ENCODE results near the gene ANAPC4.
A peak's percentile ranks its signal among the peaks of the same experiment; 100 is the strongest.

The ANAPC4 gene

GRCh38 chr4:25377572-25378436 is 741 bp downstream of the ANAPC4 start:
- no peak for DNase-seq (ENCODE audit: low read depth)

DNA sequence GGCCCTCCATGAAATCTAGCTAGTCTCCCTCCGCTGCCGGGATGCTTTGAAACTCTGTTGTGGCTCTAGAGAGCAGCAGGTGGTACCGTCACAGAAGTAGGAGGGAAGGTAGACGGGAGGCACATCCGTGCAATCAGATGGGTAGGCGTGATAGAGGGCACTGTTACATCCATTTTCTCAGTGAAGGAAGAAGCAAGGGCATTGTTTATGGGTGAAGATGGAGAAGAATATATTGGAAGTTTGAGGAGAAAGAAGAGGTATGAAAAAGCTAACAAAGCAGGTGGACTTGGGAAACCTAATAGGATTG is 1.3 kb downstream of the ANAPC4 start:
- no peak for DNase-seq (ENCODE audit: low read depth)

GRCh38 chr4:25379591-25379990 is 2.5 kb downstream of the ANAPC4 start:
- DNase-seq (ENCODE audit: low read depth), result no peak

DNA sequence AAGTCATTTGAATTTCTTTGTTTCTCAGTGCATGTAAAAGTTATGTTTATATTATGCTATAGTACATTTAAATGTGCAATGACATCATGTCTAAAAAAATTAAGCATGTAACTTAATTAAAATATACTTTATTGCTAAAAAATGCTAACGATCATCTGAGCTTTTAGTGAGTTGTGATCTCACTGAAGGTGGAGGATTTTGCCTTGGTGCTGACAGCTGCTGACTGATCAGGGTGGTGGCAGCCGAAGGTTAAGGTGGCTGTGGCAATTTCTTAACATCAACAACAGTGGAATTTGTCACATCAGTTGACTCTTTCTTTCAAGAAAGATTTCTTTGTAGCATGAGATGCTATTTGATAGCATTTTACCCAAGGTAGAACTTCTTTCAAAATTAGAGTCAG is 6.6 kb downstream of the ANAPC4 start:
- DNase-seq (ENCODE audit: low read depth), result no peak

DNA sequence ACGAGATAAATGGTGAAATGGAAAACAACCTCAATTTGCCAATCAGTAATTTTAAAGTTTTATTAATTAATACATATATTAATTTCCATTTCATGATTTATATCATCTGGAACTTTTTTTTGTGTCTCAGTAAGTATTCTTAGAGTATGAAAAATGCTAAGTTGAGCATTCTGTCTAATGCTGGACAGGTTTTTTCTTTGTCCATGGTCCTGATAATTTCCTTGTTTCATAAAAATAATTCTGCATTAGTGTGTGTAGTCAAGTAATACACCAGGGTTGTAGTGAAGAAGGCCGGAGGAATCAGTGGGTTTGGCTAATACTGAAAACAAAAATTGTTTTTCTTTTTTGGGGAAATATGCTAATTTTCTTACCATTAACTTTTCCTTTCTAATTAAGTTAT is 9.9 kb downstream of the ANAPC4 start:
- DNase-seq (ENCODE audit: low read depth), result no peak

DNA sequence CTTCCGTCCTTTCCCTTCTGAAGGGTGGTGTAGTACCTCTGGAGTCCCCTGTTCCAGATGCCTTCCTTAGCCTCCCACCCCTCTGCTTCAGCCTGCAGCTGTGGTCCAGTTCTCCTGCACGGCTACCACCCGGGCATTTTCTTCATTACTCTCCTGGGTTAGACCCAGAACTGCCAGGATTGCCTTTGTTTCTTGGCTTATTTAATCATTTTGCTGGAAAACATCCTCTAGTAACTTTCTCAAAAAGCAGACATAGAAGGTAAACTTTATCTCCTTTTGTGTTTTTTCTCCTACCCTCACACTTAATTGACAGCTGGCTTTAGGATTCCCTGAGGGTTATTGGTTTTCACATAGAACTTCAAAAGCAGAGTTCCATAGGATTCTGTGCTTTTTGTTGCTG is 20.2 kb downstream of the ANAPC4 start:
- DNase-seq (ENCODE audit: low read depth), result no peak

DNA sequence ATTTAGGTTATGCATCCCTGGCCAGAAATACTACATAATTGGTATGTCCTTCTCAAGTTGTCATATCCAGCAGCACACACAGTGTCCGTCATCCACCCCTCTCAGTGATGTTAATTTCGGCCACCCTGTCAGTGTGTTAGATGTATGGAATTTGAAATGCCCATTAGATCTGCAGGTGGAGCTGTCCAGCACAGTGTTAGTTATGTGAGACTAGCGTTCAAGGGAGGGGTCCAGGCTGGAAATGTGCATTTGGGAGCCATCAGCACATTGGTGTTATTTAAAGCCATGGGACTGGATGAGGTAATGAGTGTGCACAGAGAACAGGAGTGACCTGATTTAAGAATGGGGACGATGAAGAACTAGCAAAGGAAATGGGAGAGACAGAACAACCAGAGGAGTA is 22.4 kb downstream of the ANAPC4 start:
- DNase-seq (ENCODE audit: low read depth), result no peak

- DNase-seq (ENCODE audit: low read depth), result no peak
Observed at GRCh38 chr4:25401066-25401465, 24.0 kb downstream of the ANAPC4 start.

DNA sequence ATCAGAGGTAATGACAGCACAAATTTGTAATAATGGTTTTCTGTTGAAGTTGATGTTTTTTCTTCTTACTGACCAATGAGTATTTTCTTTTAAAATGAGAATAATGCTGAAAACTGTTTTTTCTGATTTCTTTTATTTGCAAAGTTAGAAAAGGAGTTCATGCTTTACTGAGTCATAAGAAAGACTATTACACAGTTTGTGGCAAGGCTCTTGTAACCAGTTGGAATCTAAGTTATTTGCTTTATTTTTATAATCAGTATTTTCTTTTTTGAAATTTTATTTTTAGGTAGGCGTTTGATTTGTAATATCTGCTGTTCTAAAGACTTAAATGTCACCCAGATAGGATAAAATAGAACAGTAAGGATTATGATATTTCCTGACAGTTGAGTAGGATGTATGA is 25.5 kb downstream of the ANAPC4 start:
- no peak for DNase-seq (ENCODE audit: low read depth)

- no peak for DNase-seq (ENCODE audit: low read depth)
Observed at GRCh38 chr4:25403699-25404098, 26.6 kb downstream of the ANAPC4 start.

GRCh38 chr4:25405453-25405852 is 28.4 kb downstream of the ANAPC4 start:
- DNase-seq (ENCODE audit: low read depth), result no peak

DNA sequence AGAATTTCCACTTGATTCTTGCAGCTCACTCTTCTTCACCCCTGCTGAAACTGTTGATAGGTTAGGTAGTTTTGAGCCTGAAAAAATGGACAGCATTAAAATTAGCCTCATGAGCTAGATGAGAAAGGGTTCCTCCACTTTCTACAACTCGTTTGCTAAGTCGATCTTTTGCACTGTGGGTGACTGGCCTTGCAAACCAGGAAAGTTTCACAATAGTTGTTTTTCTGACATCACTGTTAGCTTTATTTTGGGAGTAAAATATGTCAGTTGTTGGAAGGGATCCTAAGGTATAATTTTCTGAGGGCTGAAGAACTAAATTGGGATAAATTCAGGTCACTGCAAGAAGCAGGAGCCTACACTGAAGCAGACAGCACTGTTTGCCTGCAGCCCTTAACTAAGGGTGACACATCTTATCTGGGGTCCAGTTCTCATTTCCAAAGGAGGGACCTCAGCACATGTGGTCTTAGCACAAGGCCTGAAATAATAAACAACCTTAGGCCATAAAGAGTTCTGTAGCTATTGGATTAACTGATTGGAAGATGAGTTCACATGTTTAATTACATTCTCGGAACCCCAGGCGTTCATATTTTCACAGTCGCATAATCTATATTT is 29.1 kb downstream of the ANAPC4 start:
- peak; percentile 38 for DNase-seq (ENCODE audit: low read depth)

DNA sequence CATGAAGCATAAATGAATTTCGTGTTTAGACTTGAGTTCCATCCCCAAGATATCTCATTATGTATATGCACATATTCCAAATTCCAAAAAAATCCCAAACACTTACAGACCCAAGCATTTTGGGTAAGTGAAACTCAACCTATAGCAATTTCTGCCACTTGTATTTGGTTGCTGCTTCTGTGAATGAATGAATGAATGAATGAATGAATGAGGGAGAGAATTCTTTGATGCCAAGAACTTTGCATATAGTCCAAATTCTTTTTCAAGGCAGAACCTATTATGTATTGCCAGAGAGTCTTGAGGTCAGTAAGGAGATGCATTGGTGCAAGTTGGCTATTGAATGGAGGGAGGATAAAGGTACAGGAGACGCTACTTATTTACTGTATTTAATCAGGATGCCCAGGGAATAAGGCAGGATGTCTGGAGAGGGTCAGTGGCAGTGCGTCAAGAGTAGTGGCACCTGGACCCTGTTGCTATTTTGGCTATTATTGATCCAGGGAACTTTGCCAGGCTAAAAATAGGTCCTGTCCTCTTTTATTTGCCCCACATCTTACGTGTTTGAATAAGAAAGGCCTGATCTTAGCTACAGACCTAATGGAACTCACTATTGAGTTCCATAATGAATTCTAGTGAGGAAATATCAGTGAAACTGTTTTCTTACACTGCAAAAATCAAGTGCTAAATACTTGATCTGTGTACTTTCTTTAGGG is 33.9 kb downstream of the ANAPC4 start:
- no peak for DNase-seq (ENCODE audit: low read depth)

DNA sequence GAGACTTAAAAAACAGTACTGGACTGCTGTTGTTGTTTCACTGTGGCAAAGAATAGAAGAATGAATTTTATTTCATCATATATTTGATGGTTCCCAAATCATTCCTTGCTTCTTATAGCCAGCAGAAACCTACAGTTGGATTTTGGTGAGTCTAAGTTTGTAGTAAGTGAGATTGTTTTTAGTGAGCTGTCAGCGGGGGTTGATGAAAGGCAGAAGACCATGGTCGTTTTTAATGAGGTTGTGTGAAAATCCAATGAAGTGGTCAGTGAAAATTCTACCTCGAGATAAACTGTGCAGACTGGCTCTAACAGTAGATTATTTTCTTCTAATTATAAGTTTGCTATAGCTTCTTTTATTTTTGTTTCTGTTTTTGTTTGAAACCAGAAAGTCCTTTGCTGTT is 36.2 kb downstream of the ANAPC4 start:
- DNase-seq (ENCODE audit: low read depth), result no peak

DNA sequence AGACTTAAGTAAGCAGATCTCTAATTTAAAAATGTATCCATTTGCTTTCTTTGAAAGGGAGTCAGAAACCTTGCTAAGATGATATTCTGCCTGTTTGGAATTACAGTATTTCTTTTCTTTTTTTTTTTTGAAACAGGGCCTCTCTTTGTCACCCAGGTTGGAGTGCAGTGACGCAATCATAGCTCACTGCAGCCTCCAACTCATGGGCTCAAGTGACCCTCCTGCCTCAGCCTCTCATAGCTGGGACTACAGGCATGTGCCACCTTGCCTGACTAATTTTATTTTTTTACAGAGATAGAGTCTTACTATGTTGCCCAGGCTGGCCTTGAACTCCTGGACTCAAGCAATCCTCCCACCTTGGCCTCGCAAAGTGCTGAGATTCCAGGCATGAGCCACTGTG is 40.0 kb downstream of the ANAPC4 start:
- DNase-seq (ENCODE audit: low read depth), result no peak

GRCh38 chr4:25420931-25421330 is 43.9 kb downstream of the ANAPC4 start:
- DNase-seq (ENCODE audit: low read depth), result no peak

GRCh38 chr4:25421816-25422525 is 44.9 kb downstream of the ANAPC4 start:
- DNase-seq (ENCODE audit: low read depth), result no peak

DNA sequence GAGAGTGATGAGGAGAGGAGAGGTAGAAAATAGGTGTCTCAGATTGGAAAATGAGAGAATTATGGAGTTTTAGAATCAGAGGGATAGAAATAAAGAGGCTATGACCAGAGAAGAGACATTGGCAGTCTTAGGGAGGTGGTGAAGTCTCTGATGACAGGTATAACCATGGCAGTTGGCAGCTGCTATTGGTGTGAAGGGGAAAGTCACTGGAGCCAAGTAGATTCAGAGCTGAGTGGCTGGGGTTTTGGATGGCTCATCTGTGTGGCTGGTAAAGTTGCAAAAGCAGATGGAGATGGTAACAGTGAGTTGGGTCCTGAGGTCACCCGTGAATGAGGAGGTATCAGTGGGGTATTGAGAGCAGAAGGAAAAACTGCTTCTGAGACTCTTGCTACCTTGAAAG is 46.5 kb downstream of the ANAPC4 start:
- no peak for DNase-seq (ENCODE audit: low read depth)

GRCh38 chr4:25424539-25425228 is 47.6 kb downstream of the ANAPC4 start:
- no peak for DNase-seq (ENCODE audit: low read depth)

DNA sequence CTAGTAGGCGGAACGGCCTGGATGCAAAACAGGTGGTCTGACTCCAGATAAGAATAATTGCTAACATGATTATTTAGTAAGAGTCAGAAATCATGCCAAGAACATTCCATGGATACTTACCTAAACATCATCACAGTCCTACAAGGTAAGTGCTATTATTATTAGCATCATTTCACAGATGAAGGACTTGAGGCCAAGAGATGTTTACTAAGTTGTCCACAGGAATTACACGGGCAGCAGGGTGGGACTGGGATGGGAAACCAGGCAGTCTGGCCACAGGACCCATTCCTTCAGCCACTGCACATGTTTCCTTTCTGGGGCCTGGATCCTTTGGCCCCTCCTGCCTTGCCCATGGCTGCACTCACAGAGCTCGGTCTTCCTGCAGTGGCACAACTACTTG is 48.3 kb downstream of the ANAPC4 start:
- no peak for DNase-seq (ENCODE audit: low read depth)

DNA sequence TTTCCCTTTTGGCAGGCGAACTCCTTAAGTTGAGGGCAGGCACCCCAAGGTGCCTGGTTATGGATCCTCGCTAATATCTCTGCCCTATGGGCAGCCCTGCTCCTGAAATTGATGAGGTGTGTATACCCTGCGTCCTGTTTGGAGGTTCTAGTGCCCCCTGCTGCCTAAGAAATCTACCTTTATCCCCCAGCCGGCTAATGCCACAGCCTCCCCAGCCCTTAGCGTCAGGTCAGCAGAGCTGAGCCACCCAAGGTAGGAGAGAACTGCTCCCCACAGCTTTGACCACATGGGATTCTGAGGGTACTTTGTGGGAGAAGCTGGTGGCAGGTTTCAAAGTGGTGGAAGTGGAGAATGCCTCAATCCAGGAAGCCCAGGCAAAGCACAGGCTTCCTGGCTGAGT is 50.8 kb downstream of the ANAPC4 start:
- DNase-seq (ENCODE audit: low read depth), result no peak

GRCh38 chr4:25430630-25431029 is 53.6 kb downstream of the ANAPC4 start:
- no peak for DNase-seq (ENCODE audit: low read depth)

Data from fibroblast of gingiva (primary cell).